Esophagus squamous epithelium (tissue), 4 donors: Measurements from ENCODE around the gene C12orf43.

Source experiments
- CTCF ChIP-seq, 6 experiments: fragments of 450-650 bp in 4 of 6; fragments of 200-600 bp in 2 of 6; sonication (generic) in 2 of 6; IDR thresholded peaks; one replicate each; pipeline ENCODE4 v1.5.1; 2016 to 2019; ENCODE audit warnings: antibody characterized with exemption in 6 of 6, mild to moderate bottlenecking in 4 of 6, moderate library complexity in 4 of 6
- POLR2A ChIP-seq, 4 donors: fragments of 450-650 bp; IDR thresholded peaks; one replicate each; pipeline ENCODE4 v1.6.1; 2017; ENCODE audit warnings: antibody characterized with exemption in 4 of 4, mild to moderate bottlenecking in 4 of 4, moderate library complexity in 3 of 4

DNA sequence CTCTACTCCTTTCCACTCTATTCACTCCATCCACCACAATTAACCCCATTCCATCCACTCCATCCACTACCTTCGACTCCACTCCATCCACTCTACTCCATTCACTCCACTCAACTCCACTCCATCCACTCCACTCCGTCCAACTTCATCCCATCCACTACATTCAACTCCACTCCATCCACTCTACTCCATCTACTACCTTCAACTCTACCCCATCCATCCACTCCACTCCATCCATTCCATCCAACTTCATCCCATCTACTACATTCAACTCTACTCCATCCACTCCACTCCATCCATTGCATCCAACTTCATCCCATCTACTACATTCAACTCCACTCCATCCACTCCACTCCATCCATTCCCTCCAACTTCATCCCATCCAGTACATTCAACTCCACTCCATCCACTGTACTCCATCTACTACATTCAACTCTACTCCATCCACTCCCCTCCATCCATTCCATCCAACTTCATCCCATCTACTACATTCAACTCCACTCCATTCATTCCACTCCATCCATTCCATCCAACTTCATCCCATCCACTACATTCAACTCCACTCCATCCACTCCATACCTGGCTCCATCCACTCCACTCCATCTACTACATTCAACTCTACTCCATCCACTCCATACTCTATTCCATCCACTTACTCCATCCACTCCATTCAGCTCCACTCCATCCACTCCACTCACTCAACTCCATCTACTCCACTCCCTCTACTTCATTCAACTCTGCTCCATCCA is 21.5 kb downstream of the C12orf43 start:
- TF ChIP-seq CTCF (IDR thresholded peaks at IDR 0.05) (no peak), POLR2A (IDR thresholded peaks at IDR 0.05) (no peak)
